HG03095 (cell line): Measurements from ENCODE around the gene CADPS.

Experiments
- ATAC-seq: cut with Tn5 transposase; IDR thresholded peaks from one replicate; pipeline ENCODE4 v1.9.1; 2021; ENCODE audit warnings: moderate library complexity; ENCODE audit not compliant: unreplicated experiment

CADPS gene

DNA sequence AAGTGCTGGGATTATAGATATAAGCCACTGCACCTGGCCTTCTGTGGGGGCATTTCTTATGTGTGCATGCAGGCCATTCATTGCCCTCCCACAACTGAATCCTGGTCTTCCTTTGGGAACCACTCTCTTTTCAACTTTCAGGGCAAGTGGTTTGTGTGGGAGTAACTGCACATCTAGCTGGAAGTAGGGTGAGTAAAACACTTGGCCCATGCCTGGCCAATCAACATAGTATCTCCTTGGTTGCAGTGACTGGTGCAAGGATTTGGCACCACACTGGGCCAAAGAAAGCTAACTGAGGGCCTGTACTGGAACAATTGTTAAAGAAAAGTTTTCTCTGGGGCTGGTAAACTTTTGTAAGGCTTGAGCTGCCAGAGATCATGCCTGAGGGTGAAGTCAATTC lies 312.6 kb downstream of the CADPS start:
- ATAC-seq: no peak

DNA sequence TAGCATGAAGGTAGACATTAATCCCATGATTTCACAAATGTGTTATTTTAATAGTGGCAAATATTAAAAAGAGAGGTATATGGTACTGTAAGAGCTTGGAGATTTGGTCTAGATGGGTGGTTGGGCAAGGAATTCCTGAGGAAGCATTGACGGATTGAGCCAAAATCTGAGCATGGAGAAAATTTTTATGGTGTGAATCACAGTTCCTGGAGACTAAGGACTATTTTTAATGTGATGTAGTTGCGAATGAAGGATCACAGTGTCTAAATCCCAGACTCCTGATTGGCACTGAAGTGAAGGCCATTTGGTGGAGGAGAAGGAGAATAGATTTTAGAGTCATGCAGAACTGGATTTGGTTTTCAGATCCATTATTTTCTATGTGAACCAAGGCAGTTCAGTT lies 313.2 kb downstream of the CADPS start:
- ATAC-seq: no peak

DNA sequence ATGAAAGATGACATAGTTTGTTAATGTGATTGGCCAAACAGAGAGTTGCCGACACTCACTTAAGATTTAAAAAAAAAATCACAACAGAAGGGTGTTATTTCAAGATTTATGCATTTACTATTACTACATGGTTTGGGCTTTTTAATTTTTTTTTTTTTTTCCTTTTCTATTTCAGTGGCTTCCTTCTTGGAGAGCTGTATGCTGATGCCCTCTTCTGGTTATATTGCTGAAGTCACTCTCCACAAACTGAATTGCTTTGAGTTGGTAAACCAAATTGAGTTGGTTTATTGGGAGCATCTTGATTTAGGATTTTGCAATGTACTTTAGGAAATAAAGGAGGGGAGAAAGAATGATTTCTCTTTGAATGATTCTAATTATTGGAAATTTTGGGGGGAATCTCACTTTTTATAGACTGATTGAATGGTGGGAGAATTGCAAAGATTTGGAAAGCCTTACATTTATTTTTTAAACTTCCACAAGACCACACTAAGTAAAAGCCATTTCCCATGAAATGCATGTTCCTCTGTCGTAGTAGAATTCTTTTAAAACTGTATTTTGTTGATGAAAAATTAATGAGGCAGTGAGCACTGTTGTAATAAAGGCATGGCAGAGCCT lies 315.3 kb downstream of the CADPS start:
- ATAC-seq: no peak

DNA sequence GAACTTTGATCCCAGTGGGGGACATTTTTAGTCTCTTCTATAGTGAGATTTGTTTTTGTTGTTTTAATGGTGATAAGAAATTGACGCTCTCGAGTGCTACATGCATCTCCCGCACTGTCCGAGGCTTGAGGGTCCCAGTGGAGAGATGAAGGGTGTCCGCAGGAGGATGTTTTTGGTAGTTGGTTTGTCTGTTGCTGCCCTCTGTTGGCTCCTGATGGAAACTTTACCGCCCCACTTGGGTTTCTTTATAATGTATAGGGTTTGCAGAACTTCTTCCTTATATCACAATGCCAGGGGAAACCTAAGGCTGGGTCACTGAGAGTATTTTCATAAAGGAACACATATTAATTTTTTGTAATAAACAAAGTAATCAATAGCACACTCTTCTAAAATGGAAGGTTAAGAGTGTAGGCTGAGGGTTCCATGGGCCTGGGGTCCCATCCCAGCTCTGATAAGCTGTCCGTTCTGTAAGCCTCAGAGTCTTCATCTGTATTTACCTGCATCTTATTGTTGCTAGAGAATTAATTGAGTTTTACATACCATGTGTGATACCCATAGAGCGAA lies 316.6 kb downstream of the CADPS start:
- ATAC-seq: no peak

DNA sequence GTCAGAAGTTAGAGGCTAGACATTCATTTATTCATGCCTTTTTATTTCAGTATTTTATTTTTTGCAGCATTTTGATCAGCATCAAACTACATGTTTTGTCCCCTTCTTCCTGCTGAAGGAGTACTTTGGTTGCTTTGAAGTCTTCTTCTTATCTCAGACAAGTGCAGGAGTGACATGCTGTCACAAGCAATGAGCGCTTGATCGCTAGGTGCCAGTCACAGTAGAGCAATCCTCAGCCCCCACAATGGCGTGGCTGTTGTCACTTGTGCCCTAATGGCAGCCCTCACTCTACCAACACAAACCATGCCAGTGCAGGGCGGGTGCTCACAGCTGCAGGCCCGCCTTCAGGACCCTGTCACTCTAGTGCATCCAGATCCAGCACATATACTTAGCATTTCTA lies 317.2 kb downstream of the CADPS start:
- no peak for ATAC-seq

DNA sequence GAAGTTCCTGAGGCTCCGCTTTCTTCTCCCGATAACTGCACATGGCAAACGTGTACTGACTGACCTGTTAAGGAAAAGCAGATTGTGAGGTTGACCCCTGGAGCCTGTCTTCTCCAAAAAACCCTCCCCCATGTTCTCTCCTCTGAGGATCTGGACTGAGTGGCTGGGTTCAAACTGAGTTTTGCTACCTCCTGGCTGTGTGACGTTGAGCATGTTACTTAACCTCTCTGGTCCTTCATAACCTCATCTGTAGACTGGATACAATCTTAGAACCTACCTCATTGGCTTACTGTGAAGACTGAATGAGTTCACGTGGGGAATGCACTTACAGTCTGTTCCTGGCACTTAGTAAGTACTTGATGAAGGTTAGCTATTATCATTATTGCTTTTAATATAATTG lies 317.8 kb downstream of the CADPS start:
- no peak for ATAC-seq

DNA sequence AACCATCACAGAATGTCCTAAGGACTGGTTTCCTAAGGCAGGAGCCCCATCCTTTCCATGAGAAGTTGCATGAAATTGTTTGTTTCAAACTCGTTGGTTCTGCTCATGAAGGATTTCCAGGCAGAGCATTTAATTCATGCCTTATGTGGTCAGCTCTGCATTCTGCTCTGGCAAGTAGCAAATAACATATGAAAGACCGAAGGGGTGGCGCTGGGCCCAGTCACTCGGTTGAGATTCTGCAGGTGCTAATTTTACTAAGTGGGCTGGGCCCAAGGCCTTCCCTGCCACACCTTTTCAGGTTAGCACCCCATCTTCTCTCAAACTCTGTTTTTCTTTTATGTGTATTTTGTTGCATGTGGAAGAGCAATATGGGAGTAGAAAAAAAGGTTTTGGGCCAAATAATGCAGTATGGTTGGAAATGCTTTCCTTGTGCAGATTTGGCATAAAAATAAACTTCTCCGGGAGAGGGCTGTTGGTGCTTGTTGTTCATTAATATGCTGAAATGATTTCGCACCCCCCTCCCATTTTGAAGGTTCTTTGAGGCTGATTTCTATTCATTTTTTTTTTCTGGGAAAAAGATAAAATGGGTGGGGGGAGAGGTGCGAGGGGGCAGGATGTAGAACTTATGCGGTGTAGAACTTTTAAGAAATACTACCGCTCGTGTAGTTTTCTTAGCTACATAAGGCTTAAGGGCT lies 318.9 kb downstream of the CADPS start:
- ATAC-seq: no peak

DNA sequence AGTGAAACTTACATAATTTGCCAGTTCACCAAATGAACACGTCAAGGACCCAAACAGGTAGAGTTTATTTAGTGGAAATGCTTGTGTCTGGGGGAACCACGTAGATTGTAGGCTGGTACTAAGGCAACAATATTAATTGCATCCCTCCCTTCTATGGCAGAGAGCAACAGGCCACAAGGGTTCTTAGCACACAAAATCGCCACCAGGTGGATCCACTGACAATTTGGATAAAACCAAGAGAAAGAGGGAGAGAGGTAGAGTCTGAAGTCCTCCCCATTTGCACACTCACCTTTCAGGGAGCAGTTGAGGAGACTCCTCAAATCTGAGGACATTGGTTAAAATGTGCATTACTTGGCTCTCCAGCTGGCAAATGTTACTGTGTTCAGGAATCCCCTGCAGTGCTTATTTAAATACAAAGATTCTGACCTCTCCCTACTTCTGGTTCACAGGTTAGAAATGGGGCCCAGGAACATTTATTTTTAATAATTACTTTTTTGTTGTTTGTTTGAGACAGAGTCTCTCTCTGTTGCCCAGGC lies 320.9 kb downstream of the CADPS start:
- no peak for ATAC-seq

DNA sequence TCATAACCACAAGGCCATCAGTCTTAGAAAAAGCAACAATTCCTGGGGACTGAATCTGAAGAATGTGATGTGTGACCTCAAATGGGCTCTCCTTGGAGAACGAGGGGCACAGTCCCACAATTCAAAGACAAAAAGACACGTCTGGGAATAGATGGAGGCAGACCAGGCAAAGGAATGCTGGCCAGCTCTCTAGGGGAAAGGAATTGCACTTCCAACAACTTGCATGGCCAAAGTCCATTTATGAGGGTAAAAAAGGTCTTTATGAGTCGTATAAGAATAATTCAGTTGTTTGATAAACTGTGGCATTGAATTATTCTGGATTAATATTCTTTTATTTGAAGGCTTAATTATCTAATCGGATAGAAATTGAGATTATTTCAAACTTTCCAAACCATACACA lies 321.4 kb downstream of the CADPS start:
- no peak for ATAC-seq

DNA sequence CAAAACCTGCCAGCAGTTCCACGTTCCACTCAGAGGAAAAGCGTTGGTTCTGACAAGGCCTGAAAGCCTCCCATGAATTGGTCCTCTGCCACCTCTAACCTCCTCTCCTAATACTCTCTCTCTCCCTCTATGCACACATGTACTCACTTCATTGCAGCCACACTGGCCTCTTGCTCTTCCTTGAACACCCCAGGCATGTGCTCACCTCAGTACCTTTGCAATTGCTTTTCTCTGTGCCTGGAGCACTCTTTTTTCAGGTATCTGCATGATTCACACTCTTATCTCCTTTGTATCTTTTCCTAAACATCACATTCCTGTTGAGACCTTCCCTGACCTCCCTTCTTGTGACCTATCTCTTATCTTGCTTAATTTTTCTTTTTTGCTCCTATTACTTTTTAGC lies 323.7 kb downstream of the CADPS start:
- no peak for ATAC-seq

DNA sequence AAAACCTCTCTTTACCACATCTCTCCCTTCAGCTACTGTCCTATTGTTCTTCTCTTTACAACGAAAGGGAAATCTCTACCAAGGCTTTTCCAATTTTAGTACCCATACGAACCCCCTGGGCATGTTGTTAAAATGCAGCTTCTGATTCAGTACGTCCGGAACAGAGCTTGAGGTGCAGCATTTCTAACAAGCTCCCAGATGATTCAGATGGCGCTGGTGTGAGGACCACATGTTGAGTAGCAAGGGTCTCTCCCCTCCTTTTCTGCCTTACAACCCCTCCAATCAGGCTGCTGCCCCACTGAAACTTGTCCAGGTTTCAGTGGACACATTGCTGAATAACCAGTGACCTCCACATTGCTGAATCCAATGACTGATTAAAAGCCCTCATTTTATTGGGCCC lies 324.8 kb downstream of the CADPS start:
- no peak for ATAC-seq

DNA sequence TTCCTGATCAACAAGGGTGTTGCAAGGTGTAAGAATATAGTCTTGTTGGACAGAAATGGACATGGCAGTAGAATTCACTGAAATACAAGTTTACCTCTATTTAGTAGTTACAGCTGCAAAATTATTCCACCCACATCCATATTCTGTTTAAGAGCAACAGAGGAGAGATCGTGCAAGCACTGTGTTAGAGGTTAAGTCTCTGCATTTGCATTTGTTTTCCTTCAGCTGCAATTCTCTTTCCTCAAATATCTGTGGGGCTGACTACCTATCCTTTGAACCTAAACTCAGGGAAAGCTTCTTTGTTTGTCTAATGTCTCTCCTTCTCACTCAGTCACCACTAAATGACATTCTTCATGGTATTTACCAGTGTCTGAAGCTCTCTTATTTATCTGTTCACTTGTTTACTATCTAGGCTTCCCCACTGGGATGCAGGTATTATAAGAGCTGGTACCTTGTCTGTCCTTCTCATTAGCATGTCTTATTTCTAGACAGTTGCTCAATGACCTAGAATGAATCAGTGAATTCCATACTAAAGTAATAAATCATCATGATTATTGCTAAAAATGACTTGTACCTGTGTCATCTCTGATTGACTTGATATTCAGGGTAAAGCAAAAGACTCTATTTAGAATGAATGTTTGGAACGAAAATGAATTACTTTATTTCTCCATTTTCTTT lies 326.5 kb downstream of the CADPS start:
- no peak for ATAC-seq

DNA sequence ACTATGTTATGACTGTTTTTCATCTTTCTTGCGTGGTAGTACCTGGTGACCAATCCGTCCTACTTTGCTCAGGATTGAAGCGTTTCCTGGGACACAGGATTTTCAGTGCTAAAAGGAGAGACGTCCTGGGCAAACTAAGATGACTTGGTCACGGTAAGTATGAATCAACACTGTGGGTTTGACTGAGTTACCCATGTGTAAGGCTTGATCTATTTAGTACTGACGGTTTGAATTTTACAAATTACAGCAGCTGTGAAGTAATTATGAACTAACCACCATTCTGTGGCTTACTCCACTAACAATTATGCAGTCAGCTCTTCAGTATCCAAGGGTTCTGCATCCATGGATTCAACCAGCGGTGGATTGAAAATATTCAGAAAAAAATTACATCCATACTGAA lies 328.9 kb downstream of the CADPS start:
- ATAC-seq: no peak

DNA sequence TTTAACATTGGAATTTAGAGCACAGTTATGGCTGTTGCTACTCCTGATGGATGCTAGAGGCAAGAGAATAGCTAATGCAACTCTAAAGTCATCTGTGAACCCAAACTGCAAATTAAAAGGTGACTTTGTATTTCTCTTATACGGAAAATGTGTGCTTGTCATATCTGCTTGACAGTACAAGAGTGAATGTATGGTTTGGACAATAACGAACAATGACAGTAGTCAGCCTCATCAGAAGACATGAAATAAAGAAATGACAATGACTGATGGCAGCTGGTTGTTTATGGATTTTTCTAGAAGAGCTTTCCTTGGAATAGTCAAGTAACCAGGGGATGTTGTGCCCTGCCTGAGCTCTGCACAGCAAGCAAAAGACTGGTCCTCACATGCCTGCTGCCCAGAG lies 333.0 kb downstream of the CADPS start:
- no peak for ATAC-seq

DNA sequence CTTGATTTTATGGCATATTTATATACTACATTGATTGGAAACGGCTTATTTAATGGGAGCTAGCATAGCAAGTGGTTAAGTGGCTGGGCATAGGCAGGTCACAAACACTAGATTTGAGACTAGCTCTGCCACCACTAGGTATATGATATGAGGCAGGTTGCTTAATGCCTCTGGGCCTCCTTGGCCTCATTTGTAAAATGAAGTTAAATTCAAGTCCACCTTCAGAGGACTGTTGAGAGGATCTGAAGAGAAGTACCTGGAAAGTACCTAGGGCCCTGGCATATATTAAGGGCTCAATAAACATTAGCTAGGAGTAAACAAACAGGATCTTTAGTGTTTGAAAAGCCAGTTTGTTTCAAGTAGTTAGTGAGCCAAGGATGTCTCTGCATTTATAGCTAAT lies 335.5 kb downstream of the CADPS start:
- no peak for ATAC-seq

DNA sequence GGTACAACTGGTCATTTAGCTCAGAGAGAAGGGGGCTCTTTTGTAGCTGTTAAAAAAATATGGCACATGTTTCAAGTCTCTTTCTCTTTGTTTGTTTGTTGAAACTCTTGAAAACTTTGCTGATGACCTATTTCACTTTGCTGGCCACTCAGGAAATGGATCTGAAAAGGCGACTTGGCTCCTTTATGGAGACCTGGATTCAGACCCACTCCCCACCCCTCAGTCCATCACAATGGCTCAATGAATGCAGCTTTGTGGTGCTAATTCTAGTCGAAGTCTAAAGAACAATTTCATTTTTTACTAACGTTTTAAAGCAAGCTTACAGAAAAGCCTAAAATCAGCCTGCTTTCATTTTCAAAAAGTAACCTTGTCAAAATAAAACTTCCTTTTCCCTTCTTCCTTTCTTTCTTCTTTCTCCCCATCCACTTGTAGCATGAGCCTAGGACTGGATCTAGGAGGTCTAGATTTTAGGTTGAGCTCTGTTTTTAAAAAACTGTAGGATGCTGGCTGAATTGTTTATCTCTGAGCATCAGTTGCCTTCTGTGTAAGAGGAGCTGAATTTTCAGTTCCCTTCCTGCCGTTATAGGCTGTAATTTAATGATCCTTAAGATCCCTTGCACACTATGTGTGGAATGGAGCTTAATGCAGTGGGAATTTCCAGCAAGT lies 336.4 kb downstream of the CADPS start:
- ATAC-seq: no peak

DNA sequence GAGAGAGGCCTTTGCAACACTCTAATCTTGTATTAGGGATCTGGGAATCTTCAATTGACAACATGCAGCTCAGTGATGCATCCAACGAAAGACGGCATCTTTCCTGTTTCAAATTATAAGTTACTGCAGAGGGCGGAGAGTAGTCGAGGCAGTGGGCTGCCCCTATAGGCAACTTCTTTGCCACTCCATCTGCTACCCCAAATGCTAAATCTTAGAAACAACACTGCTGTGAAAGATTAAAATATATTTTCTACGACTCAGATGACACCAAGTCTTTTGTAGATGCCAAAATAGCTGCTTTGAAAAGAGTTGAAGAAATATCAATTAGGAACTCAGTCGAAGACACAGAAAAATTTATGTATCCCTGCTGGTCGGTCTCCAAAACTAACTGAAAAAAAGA lies 340.9 kb downstream of the CADPS start:
- ATAC-seq: no peak

DNA sequence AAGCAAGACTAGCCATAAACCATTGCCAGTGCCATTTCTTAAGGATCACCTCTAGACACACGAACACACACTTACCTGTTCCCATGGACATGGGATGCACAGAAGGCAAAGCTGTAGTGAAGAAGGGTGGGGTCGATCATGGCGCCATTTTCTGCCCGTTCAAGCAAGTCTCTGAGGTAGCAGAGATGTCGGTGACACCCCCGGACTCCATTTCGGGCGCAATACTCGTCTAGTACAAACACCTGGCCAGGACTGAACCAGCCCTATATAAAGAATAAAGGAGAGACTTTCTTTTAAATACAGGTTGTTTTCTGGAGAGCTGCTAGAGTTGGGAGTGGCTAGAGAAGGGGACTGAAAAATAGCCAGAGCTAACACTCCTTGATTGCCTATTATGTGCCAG lies 342.4 kb downstream of the CADPS start:
- ATAC-seq: no peak

DNA sequence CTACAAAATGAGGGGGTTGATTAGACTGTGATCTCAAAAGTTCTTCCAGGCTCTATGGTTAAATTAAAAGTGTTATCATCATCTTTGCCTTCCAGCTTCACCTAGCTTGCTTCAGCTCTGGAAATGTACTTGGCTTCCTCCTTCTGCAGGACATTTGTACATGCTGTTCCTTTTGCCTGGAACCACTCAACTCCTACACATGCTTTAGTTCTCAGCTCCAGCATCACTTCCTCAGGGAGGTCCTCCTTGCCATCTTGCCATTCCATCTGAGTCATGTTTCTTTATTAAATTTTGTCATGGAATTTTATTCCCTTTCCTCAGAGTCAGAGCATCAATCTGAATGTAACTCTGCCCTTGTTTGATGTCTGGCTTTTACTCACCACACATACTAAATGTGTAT lies 343.2 kb downstream of the CADPS start:
- ATAC-seq: no peak

DNA sequence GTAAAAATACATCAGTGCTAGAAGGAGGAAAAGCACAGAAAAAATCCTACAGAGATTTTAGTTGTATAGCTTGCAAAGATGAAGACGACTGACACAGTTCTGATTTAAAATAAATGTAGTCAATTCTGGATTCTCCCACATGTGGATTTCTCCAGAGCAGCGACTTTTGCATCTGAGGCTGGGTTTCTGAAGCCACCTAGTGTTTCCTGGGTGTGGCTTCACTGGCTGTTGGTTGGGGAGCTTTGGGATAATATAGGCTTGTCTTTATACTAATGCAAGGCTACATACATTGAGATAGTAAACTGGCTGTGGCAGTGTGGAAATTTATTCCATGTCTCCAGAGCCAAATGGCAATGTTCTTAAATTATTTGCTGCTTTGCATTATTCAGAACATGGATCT lies 343.7 kb downstream of the CADPS start:
- ATAC-seq: no peak

DNA sequence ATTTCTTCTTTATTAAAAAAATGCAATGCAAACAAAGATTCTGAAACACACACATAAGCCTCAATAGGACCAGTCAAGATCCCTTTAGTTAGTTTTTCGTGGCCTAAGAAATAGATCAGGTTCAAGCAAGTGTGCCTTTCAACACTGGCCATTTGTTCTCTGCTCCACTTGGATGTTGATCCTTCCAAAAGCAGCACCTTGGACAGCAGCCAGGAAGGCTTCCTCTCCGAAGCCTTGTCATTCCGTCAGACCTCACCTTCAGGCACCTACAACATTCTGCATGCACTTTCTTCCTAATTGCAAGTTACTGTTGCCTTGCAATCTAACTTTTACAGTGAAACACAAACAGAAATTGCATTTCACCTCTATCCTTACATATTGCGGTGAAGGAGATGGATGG lies 346.0 kb downstream of the CADPS start:
- no peak for ATAC-seq
